ENCODE results near the gene PLEKHA5. TPM values are rescaled to one million over a fixed set of nuclear protein-coding genes. Genes with fewer than 3 reads are reported as not detected.

PLEKHA5 gene
- total RNA-seq, 4 donors from 2014 or later, result 11.3 to 33.1 (median 16.9) TPM

- ATAC-seq (ENCODE audit: low FRiP score) (no peak), DNase-seq (ENCODE audit: low spot score) (no peak)
- no peak for TF ChIP-seq CTCF (IDR thresholded peaks at IDR 0.05)
Measured at GRCh38 chr12:19307451-19307850, 177.9 kb downstream of the PLEKHA5 start.

GRCh38 chr12:19311165-19311564 lies 181.6 kb downstream of the PLEKHA5 start:
- ATAC-seq (ENCODE audit: low FRiP score), result no peak
- no peak for DNase-seq (ENCODE audit: low spot score)
- no peak for TF ChIP-seq CTCF (IDR thresholded peaks at IDR 0.05)

GRCh38 chr12:19312637-19313036 lies 183.1 kb downstream of the PLEKHA5 start:
- TF ChIP-seq CTCF (IDR thresholded peaks at IDR 0.05), result no peak
- ATAC-seq (ENCODE audit: low FRiP score) (no peak), DNase-seq (ENCODE audit: low spot score) (no peak)

- no peak for DNase-seq (ENCODE audit: low spot score)
- ATAC-seq (ENCODE audit: low FRiP score), result no peak
- no peak for TF ChIP-seq CTCF (IDR thresholded peaks at IDR 0.05)
Measured at GRCh38 chr12:19316425-19316824, 186.9 kb downstream of the PLEKHA5 start.

- no peak for TF ChIP-seq CTCF (IDR thresholded peaks at IDR 0.05)
- no peak for ATAC-seq (ENCODE audit: low FRiP score)
- no peak for DNase-seq (ENCODE audit: low spot score)
Measured at GRCh38 chr12:19322376-19322775, 192.8 kb downstream of the PLEKHA5 start.

GRCh38 chr12:19323805-19324204 lies 194.3 kb downstream of the PLEKHA5 start:
- no peak for TF ChIP-seq CTCF (IDR thresholded peaks at IDR 0.05)
- DNase-seq (ENCODE audit: low spot score), result no peak
- ATAC-seq (ENCODE audit: low FRiP score), result no peak

GRCh38 chr12:19326102-19326501 lies 196.6 kb downstream of the PLEKHA5 start:
- ATAC-seq (ENCODE audit: low FRiP score), result no peak
- no peak for TF ChIP-seq CTCF (IDR thresholded peaks at IDR 0.05)
- no peak for DNase-seq (ENCODE audit: low spot score)
